ENCODE results near the gene THTPA. TPM values are rescaled to one million over a fixed set of nuclear protein-coding genes. Genes with fewer than 3 reads are reported as not detected.

THTPA gene
- total and polyA plus RNA-seq, 2 of the 13 experiments (the other 11 are each of a cell fraction or from before 2014, with no cell fraction given), result 7.4 to 8.7 TPM

- TF ChIP-seq SKIL (CRISPR knock-in tag; IDR thresholded peaks at IDR 0.05; ENCODE audit: borderline replicate concordance) (no peak), ZBTB40 (IDR thresholded peaks at IDR 0.05) (no peak), ZBTB40 (CRISPR knock-in tag; IDR thresholded peaks at IDR 0.05) (peak; percentile 10; the same call in 1 of the 2 replicates), BCLAF1 (IDR thresholded peaks at IDR 0.05) (no peak), ZNF446 (CRISPR knock-in tag; IDR thresholded peaks at IDR 0.05) (peak; percentile 65; the same call in 1 of the 2 replicates), LBX2 (CRISPR knock-in tag; IDR thresholded peaks at IDR 0.05; ENCODE audit: borderline replicate concordance) (peak; percentile 72; the same call in 1 of the 2 replicates), ZNF703 (CRISPR knock-in tag; IDR thresholded peaks at IDR 0.05; ENCODE audit: borderline replicate concordance) (0 out of 2 replicates have a peak, but pooled peaks have one; percentile 17), ZBTB7A (CRISPR knock-in tag; IDR thresholded peaks at IDR 0.05) (peak; percentile 23; the same call in 1 of the 2 replicates), ZNF687 (CRISPR knock-in tag; IDR thresholded peaks at IDR 0.05) (peak; percentile 38; the same call in 1 of the 2 replicates)
Measured at GRCh38 chr14:23603103-23603502, 47.0 kb downstream of the THTPA start (continued).

Data from HepG2 (cell line).